CD14-positive monocyte (primary cell): ENCODE measurements around the gene KLK15. TPM values are rescaled to one million over a fixed set of nuclear protein-coding genes. Genes with fewer than 3 reads are reported as not detected.

Source experiments
- DNase-seq, 3 donors: peaks; one replicate each; pipeline ENCODE4 v3.0.0-alpha.2; 2011 to 2022
- H2AFZ ChIP-seq: 2 replicates; pipeline ENCODE4 v1.6.0; 2012; ENCODE audit warnings: mild to moderate bottlenecking, low read depth, low read length, inconsistent platforms; ENCODE audit not compliant: insufficient read depth, poor library complexity, severe bottlenecking
- H3K27ac ChIP-seq, 2 donors: 1 replicate in 1 of 2; 2 replicates in 1 of 2; pipeline ENCODE4 v1.5.1; 2012 to 2013; ENCODE audit warnings: low read length in 2 of 2, control low read depth in 1 of 2, inconsistent platforms in 1 of 2, low read depth in 1 of 2, mild to moderate bottlenecking in 1 of 2
- H3K27me3 ChIP-seq, 2 donors: one replicate each; pipeline versions ENCODE4 v1.6.0 to v1.6.1; 2011 to 2013; ENCODE audit warnings: low read length in 2 of 2; ENCODE audit not compliant: control insufficient read depth in 2 of 2, insufficient read depth in 2 of 2
- H3K36me3 ChIP-seq, 2 donors: replicated peaks in 1 of 2; 1 replicate in 1 of 2; 2 replicates in 1 of 2; pipeline versions ENCODE4 v1.5.1 to v1.6.1; 2012 to 2013; ENCODE audit warnings: low read length in 2 of 2, control low read depth in 1 of 2, inconsistent platforms in 1 of 2, mild to moderate bottlenecking in 1 of 2; ENCODE audit not compliant: insufficient read depth in 2 of 2, control insufficient read depth in 1 of 2
- H3K4me1 ChIP-seq, 2 donors: 1 replicate in 1 of 2; 2 replicates in 1 of 2; pipeline versions ENCODE4 v1.5.1 to v1.6.1; 2012 to 2013; ENCODE audit warnings: low read length in 2 of 2, control low read depth in 1 of 2, inconsistent platforms in 1 of 2, mild to moderate bottlenecking in 1 of 2, moderate library complexity in 1 of 2; ENCODE audit not compliant: insufficient read depth in 2 of 2, control insufficient read depth in 1 of 2
- H3K4me2 ChIP-seq: replicated peaks from 2 replicates; pipeline ENCODE3; 2012; ENCODE audit warnings: low read length, moderate library complexity, mild to moderate bottlenecking; ENCODE audit not compliant: poor library complexity, severe bottlenecking; ENCODE audit errors: extremely low read depth
- H3K4me3 ChIP-seq, 3 experiments: fragments of 200-600 bp in 1 of 3; sonication (generic) in 1 of 3; replicated peaks in 1 of 3; 1 replicate in 2 of 3; 2 replicates in 1 of 3; pipeline ENCODE4 v1.5.1; 2011 to 2013; ENCODE audit warnings: low read length in 3 of 3, mild to moderate bottlenecking in 3 of 3, control low read depth in 2 of 3, low read depth in 2 of 3, inconsistent platforms in 1 of 3, moderate library complexity in 1 of 3
- H3K79me2 ChIP-seq: 2 replicates; pipeline ENCODE4 v1.6.0; 2012; ENCODE audit warnings: mild to moderate bottlenecking, control low read depth, inconsistent platforms, low read length, moderate library complexity; ENCODE audit not compliant: insufficient read depth
- H3K9ac ChIP-seq: 2 replicates; pipeline ENCODE4 v1.6.0; 2017; ENCODE audit warnings: low read length, mild to moderate bottlenecking; ENCODE audit not compliant: insufficient read depth, poor library complexity, severe bottlenecking
- H3K9me3 ChIP-seq, 2 donors: replicated peaks in 1 of 2; 1 replicate in 1 of 2; 2 replicates in 1 of 2; pipeline versions ENCODE4 v1.5.1 to v1.6.1; 2012 to 2013; ENCODE audit warnings: low read length in 2 of 2, control low read depth in 1 of 2; ENCODE audit not compliant: control insufficient read depth in 1 of 2, insufficient read depth in 1 of 2
- H4K20me1 ChIP-seq: 2 replicates; pipeline ENCODE4 v1.6.0; 2012; ENCODE audit warnings: mild to moderate bottlenecking, low read length, control low read depth, moderate library complexity; ENCODE audit not compliant: insufficient read depth
- H3K27ac Mint-ChIP-seq, 7 donors: one replicate each; pipeline ENCODE4 v1.8.0; 2020; ENCODE audit warnings: mild to moderate bottlenecking in 7 of 7, mixed read lengths in 7 of 7, moderate library complexity in 6 of 7, inconsistent platforms in 2 of 7
- H3K27me3 Mint-ChIP-seq, 3 donors: one replicate each; pipeline ENCODE4 v1.8.0; 2021 to 2022; ENCODE audit warnings: low read depth in 3 of 3, mild to moderate bottlenecking in 3 of 3, mixed read lengths in 3 of 3, moderate library complexity in 3 of 3, inconsistent platforms in 1 of 3
- H3K36me3 Mint-ChIP-seq, 2 donors: one replicate each; pipeline ENCODE4 v1.8.0; 2020; ENCODE audit warnings: mixed read lengths in 2 of 2, inconsistent platforms in 1 of 2, mild to moderate bottlenecking in 1 of 2
- H3K4me1 Mint-ChIP-seq: one replicate; pipeline ENCODE4 v1.8.0; 2020; ENCODE audit warnings: mild to moderate bottlenecking, mixed read lengths
- H3K4me3 Mint-ChIP-seq, 2 donors: one replicate each; pipeline ENCODE4 v1.8.0; 2020; ENCODE audit warnings: mild to moderate bottlenecking in 2 of 2, mixed read lengths in 2 of 2, moderate library complexity in 1 of 2
- H3K9me3 Mint-ChIP-seq, 7 donors: one replicate each; pipeline ENCODE4 v1.8.0; 2020 to 2022; ENCODE audit warnings: mixed read lengths in 7 of 7, mild to moderate bottlenecking in 6 of 7, moderate library complexity in 6 of 7, inconsistent platforms in 2 of 7
- CTCF ChIP-seq: fragments of 200-600 bp; IDR thresholded peaks from one replicate; pipeline ENCODE4 v1.8.0; 2022; ENCODE audit warnings: antibody characterized with exemption, mild to moderate bottlenecking
- WGBS: methylation state at CpG from one replicate; pipeline ENCODE4 v1.1.5; 2013; ENCODE audit warnings: missing lambda C conversion rate; ENCODE audit not compliant: insufficient coverage; 5-methylcytosine and 5-hydroxymethylcytosine counted together
- intact Hi-C, 2 donors: fragments of 100-400 bp; cut with micrococcal nuclease; formaldehyde crosslinking; loops; one replicate each; pipeline versions ENCODE4 v1.15.0 to v1.15.1; 2023
- polyA minus RNA-seq: library from RNA; depleted of rRNA, polyadenylated mRNA; stranded (reverse); fragments of >200 nt; gene quantifications from 2 replicates; pipeline ENCODE4 v1.2.3, GENCODE V29; 2012
- polyA plus RNA-seq, 3 donors: library from polyadenylated mRNA; depleted of rRNA in 1 of 3; unstranded in 2 of 3; stranded (reverse) in 1 of 3; fragments of 300-500 nt in 2 of 3; fragments of >200 nt in 1 of 3; fragmentation: Illumina TruSeq in 2 of 3; gene quantifications; 1 replicate in 2 of 3; 2 replicates in 1 of 3; pipeline ENCODE4 v1.2.3, GENCODE V29; 2012 to 2021
- total RNA-seq, 12 experiments: library from RNA in 1 of 12; stranded (reverse) in 1 of 12; fragments of 120-200 nt in 1 of 12; gene quantifications; one replicate each; pipeline ENCODE4 v1.2.4 and lab custom pipeline; 2013 to 2026; ENCODE audit warnings: mixed read lengths in 6 of 12, inconsistent platforms in 1 of 12

KLK15 gene
- not detected for total RNA-seq (2013)
- polyA plus RNA-seq (not detected), polyA minus RNA-seq (not detected in 2 replicates), total RNA-seq (lab: John Stamatoyannopoulos, UW) (0 to 0.90 (median 0.04) reads per million in 11 experiments)

GRCh38 chr19:50833117-50833801 lies at the start of gene KLK15:
Gene KLK15 (minus strand): TSS chr19:50833574. CDS start chr19:50831492, 2,082 bp downstream.
- Histone ChIP-seq H3K4me2 (no peak within 1 kb of the TSS), H3K4me3 (no peak within 1 kb of the TSS), H3K27me3 (peaks cover 12 to 38% of the 10 kb centered on the region in 2 donors), H3K4me1 (peaks cover 8 to 11% of the 10 kb centered on the region in 2 donors), H3K9ac (no peak within 1 kb of the TSS), H2AFZ (no peak within 1 kb of the TSS), H3K27ac (no peak within 1 kb of the TSS), H4K20me1 (no peaks in the 10 kb centered on the region), H3K9me3 (no peaks in the 10 kb centered on the region), H3K36me3 (no peaks in the 10 kb centered on the region), H3K79me2 (no peaks in the 10 kb centered on the region)
- Mint-ChIP-seq H3K36me3 (peaks cover 0 to 2% of the 10 kb centered on the region in 2 donors), H3K4me1 (peaks cover 13% of the 10 kb centered on the region), H3K9me3 (peaks cover 0 to 6% (median 0%) of the 10 kb centered on the region in 7 donors), H3K4me3 (peak within 1 kb of the TSS in 1 of 2 donors; percentile 43), H3K27me3 (peaks cover 49 to 67% (median 52%) of the 10 kb centered on the region in 3 donors), H3K27ac (peak within 1 kb of the TSS in 1 of 7 donors; percentile 62)
- intact Hi-C loops: no loop called here
- 75% methylated on average over 8 of the region's 8 CpGs for WGBS
- no peak for TF ChIP-seq CTCF
- DNase-seq: no peak

GRCh38 chr19:50882188-50882587 lies 48.8 kb upstream of the KLK15 start:
- no peaks in the 10 kb centered on the region for H3K79me2 ChIP-seq
- no peak overlapping the region for H3K27ac ChIP-seq
- no peak for TF ChIP-seq CTCF
- no peak overlapping the region for H3K4me3 ChIP-seq
- no peaks in the 10 kb centered on the region for H3K4me1 Mint-ChIP-seq
- no peaks in the 10 kb centered on the region for H3K27me3 ChIP-seq
- H3K4me3 Mint-ChIP-seq: no peak overlapping the region
- H3K9me3 Mint-ChIP-seq: peaks cover 0 to 1% (median 0%) of the 10 kb centered on the region in 7 donors
- no peaks in the 10 kb centered on the region for H3K9me3 ChIP-seq
- no peak for DNase-seq
- no peak overlapping the region for H3K4me2 ChIP-seq
- no peak overlapping the region for H2AFZ ChIP-seq
- WGBS: 88% methylated on average over 1 of the region's 3 CpGs
- H3K36me3 ChIP-seq: no peaks in the 10 kb centered on the region
- H3K4me1 ChIP-seq: no peaks in the 10 kb centered on the region
- H3K27me3 Mint-ChIP-seq: peaks cover 5 to 26% (median 14%) of the 10 kb centered on the region in 3 donors
- H3K9ac ChIP-seq: no peak overlapping the region
- no peak overlapping the region for H3K27ac Mint-ChIP-seq
- intact Hi-C loops: no loop called here
- H4K20me1 ChIP-seq: no peaks in the 10 kb centered on the region
- H3K36me3 Mint-ChIP-seq: no peaks in the 10 kb centered on the region
